Activated CD8-positive, alpha-beta T cell treated with anti-CD3 and anti-CD28 coated beads for 36 hours (primary cell): ENCODE measurements around the gene GTF3C1. TPM values are rescaled to one million over a fixed set of nuclear protein-coding genes. Genes with fewer than 3 reads are reported as not detected.

Experiments used
- ATAC-seq: fragments of 200-7000 bp; cut with Tn5 transposase; one replicate; pipeline ENCODE4 v1.10.0; 2021; ENCODE audit warnings: mild to moderate bottlenecking, moderate library complexity
- CTCF ChIA-PET: fragments of 350-600 bp; sonication (Branson Sonifier 250); formaldehyde crosslinking; loops from one replicate; lab custom pipeline; 2021; ENCODE audit warnings: antibody characterized with exemption; lab: Charles Lee
- POLR2A ChIA-PET: fragments of 350-600 bp; sonication (Branson Sonifier 250); formaldehyde crosslinking; loops from one replicate; lab custom pipeline; 2021; ENCODE audit warnings: antibody characterized with exemption; lab: Charles Lee
- DNase-seq: peaks from one replicate; pipeline ENCODE4 v3.0.0-alpha.2; 2020
- H3K27ac Mint-ChIP-seq: one replicate; pipeline ENCODE4 v1.8.0; 2021; ENCODE audit warnings: mild to moderate bottlenecking, mixed read lengths
- H3K27me3 Mint-ChIP-seq: one replicate; pipeline ENCODE4 v1.8.0; 2021; ENCODE audit warnings: mixed read lengths
- H3K36me3 Mint-ChIP-seq: one replicate; pipeline ENCODE4 v1.8.0; 2021; ENCODE audit warnings: low read depth, mixed read lengths
- H3K4me1 Mint-ChIP-seq: one replicate; pipeline ENCODE4 v1.8.0; 2021; ENCODE audit warnings: low read depth, mixed read lengths
- H3K4me3 Mint-ChIP-seq: one replicate; pipeline ENCODE4 v1.8.0; 2021; ENCODE audit warnings: mild to moderate bottlenecking, moderate library complexity, mixed read lengths
- H3K9me3 Mint-ChIP-seq: one replicate; pipeline ENCODE4 v1.8.0; 2021; ENCODE audit warnings: mixed read lengths
- CTCF ChIP-seq: fragments of 200-600 bp; IDR thresholded peaks from one replicate; pipeline ENCODE4 v1.8.0; 2022; ENCODE audit warnings: antibody characterized with exemption, mild to moderate bottlenecking
- intact Hi-C: fragments of 100-400 bp; cut with micrococcal nuclease; formaldehyde crosslinking; loops from one replicate; pipeline ENCODE4 v1.10.0; 2022
- total RNA-seq, 2 experiments: library from RNA; stranded (reverse); gene quantifications; one replicate each; pipeline ENCODE4 v1.2.3, GENCODE V29; 2021

GTF3C1 gene
- total RNA-seq, 2 experiments from 2014 or later, result 55.9 to 58.6 TPM

- DNase-seq, result no peak
- Mint-ChIP-seq H3K36me3 (peaks cover 5% of the 10 kb centered on the region), H3K4me3 (no peak overlapping the region), H3K9me3 (no peaks in the 10 kb centered on the region), H3K4me1 (no peaks in the 10 kb centered on the region), H3K27me3 (no peaks in the 10 kb centered on the region), H3K27ac (no peak overlapping the region)
- CTCF ChIA-PET, result interaction anchor here (1.1 kb wide), 1 partner anchor 11 kb away, joined by 3 read pairs; no protein-coding TSS in a partner anchor
- no peak for TF ChIP-seq CTCF
- intact Hi-C loops, result no loop called here
- POLR2A ChIA-PET, result no interaction called here
- no peak for ATAC-seq
Observed at GRCh38 chr16:27596411-27596810, 46.7 kb upstream of the GTF3C1 start.

- H3K9me3 Mint-ChIP-seq, result no peaks in the 10 kb centered on the region
- H3K27me3 Mint-ChIP-seq, result no peaks in the 10 kb centered on the region
- POLR2A ChIA-PET, result no interaction called here
- TF ChIP-seq CTCF, result no peak
- H3K4me3 Mint-ChIP-seq, result no peak overlapping the region
- no peaks in the 10 kb centered on the region for H3K4me1 Mint-ChIP-seq
- peaks cover 5% of the 10 kb centered on the region for H3K36me3 Mint-ChIP-seq
- H3K27ac Mint-ChIP-seq, result no peak overlapping the region
- intact Hi-C loops, result no loop called here
- ATAC-seq (no peak), DNase-seq (no peak)
- CTCF ChIA-PET, result interaction anchor here (1.1 to 1.2 kb wide), 2 partner anchors 9 to 11 kb away, joined by 3 read pairs; no protein-coding TSS in a partner anchor
Observed at GRCh38 chr16:27595993-27596392, 46.3 kb upstream of the GTF3C1 start.

GRCh38 chr16:27595475-27595874, 45.8 kb upstream of the GTF3C1 start:
- no peak for DNase-seq
- intact Hi-C loops, result no loop called here
- Mint-ChIP-seq H3K27me3 (no peaks in the 10 kb centered on the region), H3K36me3 (peaks cover 10% of the 10 kb centered on the region), H3K27ac (no peak overlapping the region), H3K9me3 (no peaks in the 10 kb centered on the region), H3K4me3 (no peak overlapping the region), H3K4me1 (no peaks in the 10 kb centered on the region)
- no peak for ATAC-seq
- ChIA-PET CTCF (interaction anchor here (1.2 kb wide), 1 partner anchor 10 kb away, joined by 3 read pairs; no protein-coding TSS in a partner anchor), POLR2A (no interaction called here)
- no peak for TF ChIP-seq CTCF

- no peak overlapping the region for H3K4me3 Mint-ChIP-seq
- H3K27me3 Mint-ChIP-seq, result no peaks in the 10 kb centered on the region
- POLR2A ChIA-PET, result no interaction called here
- DNase-seq (no peak), ATAC-seq (no peak)
- intact Hi-C loops, result no loop called here
- H3K4me1 Mint-ChIP-seq, result no peaks in the 10 kb centered on the region
- TF ChIP-seq CTCF, result no peak
- CTCF ChIA-PET, result interaction anchor here (0.7 kb wide), 1 partner anchor 40 kb away, joined by 3 read pairs; no protein-coding TSS in a partner anchor
- H3K36me3 Mint-ChIP-seq, result peaks cover 15% of the 10 kb centered on the region
- H3K27ac Mint-ChIP-seq, result no peak overlapping the region
- H3K9me3 Mint-ChIP-seq, result peaks cover 3% of the 10 kb centered on the region
Observed at GRCh38 chr16:27591837-27592236, 42.1 kb upstream of the GTF3C1 start.

- DNase-seq (no peak), ATAC-seq (no peak)
- no peak for TF ChIP-seq CTCF
- Mint-ChIP-seq H3K27me3 (no peaks in the 10 kb centered on the region), H3K27ac (no peak overlapping the region), H3K4me1 (no peaks in the 10 kb centered on the region), H3K4me3 (no peak overlapping the region), H3K9me3 (peaks cover 3% of the 10 kb centered on the region), H3K36me3 (peaks cover 20% of the 10 kb centered on the region)
- intact Hi-C loops, result no loop called here
- ChIA-PET POLR2A (interaction anchor here (0.7 kb wide), 1 partner anchor 528 kb away, joined by 3 read pairs; no protein-coding TSS in a partner anchor), CTCF (no interaction called here)
Observed at GRCh38 chr16:27588057-27588456, 38.3 kb upstream of the GTF3C1 start.
